Dedifferentiated amniotic fluid mesenchymal stem cell (primary cell): ENCODE results near the gene SPHK1.
"Not testable (repeated sequence)": the region's sequence is repeated elsewhere in the genome, so short reads cannot be mapped to it uniquely, and the experiment has no call there.

Source experiments
- DNase-seq: peaks from one replicate; pipeline ENCODE4 v3.0.0-alpha.2; 2016; ENCODE audit errors: extremely low spot score

SPHK1 gene

GRCh38 chr17:76384222-76384986 lies at the start of gene SPHK1:
Gene SPHK1 (plus strand): TSS chr17:76384609. CDS start chr17:76385645, 1,036 bp downstream.
- peak; percentile 47 for DNase-seq

- DNase-seq, result no peak
Observed at GRCh38 chr17:76335716-76336381, 48.6 kb upstream of the SPHK1 start.

GRCh38 chr17:76336756-76337412 lies 47.5 kb upstream of the SPHK1 start:
- DNase-seq, result no peak

GRCh38 chr17:76337413-76337777 lies 47.0 kb upstream of the SPHK1 start:
- DNase-seq, result no peak

GRCh38 chr17:76341301-76341700 lies 43.1 kb upstream of the SPHK1 start:
- DNase-seq, result no peak

- DNase-seq, result no peak
Observed at GRCh38 chr17:76343106-76343505, 41.3 kb upstream of the SPHK1 start.

- DNase-seq, result peak; percentile 80
Observed at GRCh38 chr17:76345377-76345974, 38.9 kb upstream of the SPHK1 start.

- not testable (repeated sequence) for DNase-seq
Observed at GRCh38 chr17:76346936-76347335, 37.5 kb upstream of the SPHK1 start.

GRCh38 chr17:76350463-76350862 lies 33.9 kb upstream of the SPHK1 start:
- DNase-seq, result no peak

DNA sequence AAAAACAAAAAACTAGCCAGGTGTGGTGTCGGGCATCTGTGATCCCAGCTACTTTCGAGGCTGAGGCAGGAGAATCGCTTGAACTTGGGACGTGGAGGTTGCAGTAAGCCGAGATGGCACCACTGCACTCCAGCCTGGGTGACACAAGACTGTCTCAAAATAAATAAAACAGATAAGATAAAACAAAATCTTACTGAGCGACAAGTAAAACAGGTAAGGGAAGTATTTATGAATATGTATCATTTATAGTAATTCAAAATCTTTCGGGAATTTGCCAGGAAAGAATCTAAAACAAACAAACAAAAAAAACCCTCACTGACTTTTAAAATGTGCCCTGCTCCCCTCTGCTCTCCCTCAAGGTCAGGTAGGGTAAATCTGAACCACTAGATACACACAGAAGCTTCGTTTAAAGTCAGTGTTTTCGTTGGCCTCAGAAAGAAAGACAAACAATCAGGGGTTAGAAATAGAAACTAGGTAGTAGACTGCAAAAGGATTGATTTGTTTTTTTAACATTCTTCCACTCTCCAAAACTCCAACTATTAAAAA lies 32.8 kb upstream of the SPHK1 start:
- DNase-seq, result no peak

- DNase-seq, result no peak
Observed at GRCh38 chr17:76353004-76353598, 31.3 kb upstream of the SPHK1 start.

DNA sequence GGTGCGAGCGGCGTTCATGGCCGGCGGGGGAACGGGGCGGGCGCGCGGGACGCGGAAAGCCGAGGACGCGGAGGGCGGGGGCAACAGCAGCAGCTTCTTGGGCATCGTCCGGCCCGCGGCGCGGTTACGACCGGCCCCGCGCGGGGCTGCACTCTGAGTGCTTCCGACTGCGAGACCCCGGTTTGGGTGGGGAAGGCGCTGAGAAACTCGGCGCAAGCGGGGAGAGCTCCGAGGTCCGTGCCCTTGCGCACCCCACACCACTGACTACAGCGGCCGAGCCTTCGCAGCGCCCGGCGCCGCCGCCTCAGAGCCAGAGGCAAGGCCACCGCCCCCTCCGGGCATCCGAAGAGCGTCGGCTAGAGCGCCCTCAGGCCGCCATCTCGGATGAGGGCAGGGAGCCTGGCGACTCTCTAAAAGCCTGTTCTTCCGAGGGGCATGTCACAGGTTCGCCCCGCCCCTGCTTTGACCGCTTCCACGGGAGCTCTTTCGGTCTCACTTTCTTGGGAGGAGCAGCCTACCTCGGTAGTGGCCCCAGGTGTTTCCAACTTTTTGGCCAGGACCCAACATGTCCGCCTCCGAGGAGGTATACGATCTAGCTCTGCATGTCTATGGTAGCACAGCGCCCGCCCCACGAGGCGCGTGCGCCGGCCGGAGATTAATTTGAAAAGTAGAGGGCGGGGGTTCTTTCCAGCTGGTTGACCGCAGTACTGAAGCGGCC lies 30.7 kb upstream of the SPHK1 start, which contains the start of gene PRPSAP1:
PRPSAP1 (minus strand) TSS at position 318 of the 718 bp plus-strand sequence; CDS start at position 105, 213 bp downstream.
- DNase-seq, result peak; percentile 81

GRCh38 chr17:76354317-76354729 lies 30.1 kb upstream of the SPHK1 start:
- no peak for DNase-seq

- no peak for DNase-seq
Observed at GRCh38 chr17:76354747-76355310, 29.6 kb upstream of the SPHK1 start.

DNA sequence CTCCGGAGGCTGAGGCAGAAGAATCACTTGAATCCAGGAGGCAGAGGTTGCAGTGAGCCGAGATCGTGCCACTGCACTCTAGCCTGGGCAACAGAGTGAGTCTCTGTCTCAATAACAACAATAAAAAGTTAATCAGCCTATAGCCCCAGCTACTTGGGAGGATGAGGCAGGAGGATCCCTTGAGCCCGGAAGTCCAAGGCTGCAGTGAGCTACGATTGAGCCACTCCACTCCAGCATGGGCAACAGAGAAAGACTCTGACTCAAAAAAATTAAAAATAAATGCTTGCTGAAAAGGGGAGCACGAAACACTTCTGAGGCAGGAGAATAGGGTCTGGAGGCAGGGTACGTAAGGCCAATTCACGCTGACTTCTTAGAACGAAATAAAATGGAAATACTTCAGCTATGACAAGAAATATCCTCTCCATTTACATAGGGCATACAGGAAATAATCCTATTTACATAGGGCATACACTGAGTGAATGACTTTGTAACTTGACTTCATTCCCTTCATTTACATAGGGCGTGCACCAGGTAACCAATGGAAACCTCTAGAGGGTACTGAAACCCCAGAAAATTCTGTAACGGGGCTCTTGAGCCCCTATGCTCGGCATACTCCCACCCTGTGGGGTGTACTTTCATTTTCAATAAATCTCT lies 27.5 kb upstream of the SPHK1 start:
- DNase-seq, result no peak

DNA sequence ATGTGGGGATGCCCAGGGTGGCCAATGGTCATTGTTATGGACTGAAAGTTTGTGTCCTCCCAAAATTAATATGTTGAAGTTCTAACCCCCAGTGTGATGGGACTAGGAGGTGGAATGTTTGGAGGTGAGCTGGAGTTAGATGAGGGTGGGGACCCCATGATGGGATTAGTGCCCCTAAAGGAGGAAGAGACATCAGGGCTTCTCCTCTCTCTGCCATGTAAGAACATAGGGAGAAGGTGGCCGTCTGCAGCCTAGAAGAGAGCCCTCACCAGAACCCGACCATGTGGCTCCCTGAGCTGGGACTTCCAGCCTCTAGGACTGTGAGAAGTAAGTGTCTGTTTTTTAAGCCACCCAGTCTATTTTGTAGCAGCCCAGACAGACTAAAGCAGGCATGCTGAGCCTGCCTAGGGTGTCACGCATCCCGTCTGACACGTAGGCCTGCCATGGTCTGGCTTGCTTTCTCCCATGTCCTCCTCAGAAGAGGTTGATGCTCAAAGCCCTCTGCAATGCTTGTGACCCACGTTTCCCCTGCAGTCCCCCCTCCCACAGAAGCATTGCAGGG lies 26.7 kb upstream of the SPHK1 start:
- DNase-seq, result no peak

GRCh38 chr17:76359375-76359774 lies 25.0 kb upstream of the SPHK1 start:
- no peak for DNase-seq

GRCh38 chr17:76359776-76360175 lies 24.6 kb upstream of the SPHK1 start:
- DNase-seq, result not testable (repeated sequence)

GRCh38 chr17:76360461-76360860 lies 23.9 kb upstream of the SPHK1 start:
- DNase-seq, result no peak
